Frontal cortex (tissue), 4 donors: ENCODE measurements around the gene HIVEP2. TPM values are rescaled to one million over a fixed set of nuclear protein-coding genes. Genes with fewer than 3 reads are reported as not detected.

Source experiments
- DNase-seq, 2 donors: peaks; one replicate each; pipeline ENCODE4 v3.0.0; 2012; ENCODE audit warnings: low spot score in 2 of 2
- FAIRE-seq: peaks from 2 replicates; lab custom pipeline; 2012; peaks lifted over from hg19 to GRCh38; lab: Jason Lieb, UNC
- total RNA-seq: library from RNA; depleted of rRNA; stranded (reverse); fragments of >200 nt; gene quantifications from one replicate; pipeline ENCODE4 v1.2.3, GENCODE V29; 2014
- donor health status: control.
- donor health status: control.
- donor health status: control.

The HIVEP2 gene
- total RNA-seq, 1 donor from 2014 or later, result 68.9 TPM

DNA sequence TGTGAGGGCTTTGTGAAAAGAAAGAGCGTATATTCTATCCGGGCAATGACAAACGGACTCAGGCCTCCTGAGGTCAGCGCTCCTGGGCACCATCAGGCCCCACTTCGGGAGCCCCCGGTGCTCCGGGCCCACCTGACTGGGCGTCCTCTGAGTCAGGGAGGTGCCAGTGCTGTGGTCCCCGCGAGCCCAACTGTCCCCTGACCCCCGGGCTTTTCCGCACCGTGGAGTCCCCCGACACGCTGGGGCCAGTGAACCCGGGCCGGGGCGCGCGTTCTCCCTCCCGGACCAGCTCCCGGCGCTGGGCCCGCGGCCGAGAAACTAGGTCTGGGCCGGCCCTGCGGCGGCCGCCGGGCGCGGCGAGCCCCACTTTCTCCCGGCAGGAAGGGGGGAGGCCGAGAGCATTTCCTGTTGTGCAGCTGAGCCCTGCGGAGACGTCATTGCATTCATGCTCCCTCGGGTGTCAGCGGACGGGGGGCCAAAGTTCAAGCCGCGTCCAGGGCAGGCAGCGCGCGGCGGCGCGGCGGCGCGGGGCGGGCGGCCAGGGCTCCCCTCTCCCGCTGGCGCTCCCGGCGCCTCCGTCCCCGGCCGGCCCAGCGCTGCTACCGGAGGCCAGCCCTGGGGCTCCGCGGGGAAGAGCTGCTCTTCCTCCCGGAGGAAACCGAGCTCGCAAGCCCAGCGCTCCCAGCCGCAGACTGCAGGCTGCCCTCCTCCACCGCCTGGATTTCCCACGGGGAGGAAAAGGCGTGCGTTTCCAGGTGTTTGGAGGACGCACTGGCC is 18.3 kb downstream of the HIVEP2 start:
- FAIRE-seq, result no peak
- peak; percentile 85 to 88 for DNase-seq

DNA sequence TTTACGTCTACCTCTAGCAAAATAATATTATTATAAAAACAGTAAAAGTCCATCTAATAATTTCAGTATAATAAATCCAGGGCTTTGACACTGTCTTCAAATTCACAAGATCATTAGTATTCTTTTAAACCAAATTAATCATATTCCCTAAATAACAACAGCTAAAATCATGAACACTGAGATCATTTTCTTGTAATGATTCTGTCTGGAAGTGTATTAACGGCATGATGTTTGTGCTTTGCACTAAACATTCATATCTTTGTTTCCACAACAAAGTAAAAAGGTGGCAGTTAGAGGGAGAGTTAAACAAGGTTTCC is 18.8 kb downstream of the HIVEP2 start:
- no peak for DNase-seq
- no peak for FAIRE-seq

DNA sequence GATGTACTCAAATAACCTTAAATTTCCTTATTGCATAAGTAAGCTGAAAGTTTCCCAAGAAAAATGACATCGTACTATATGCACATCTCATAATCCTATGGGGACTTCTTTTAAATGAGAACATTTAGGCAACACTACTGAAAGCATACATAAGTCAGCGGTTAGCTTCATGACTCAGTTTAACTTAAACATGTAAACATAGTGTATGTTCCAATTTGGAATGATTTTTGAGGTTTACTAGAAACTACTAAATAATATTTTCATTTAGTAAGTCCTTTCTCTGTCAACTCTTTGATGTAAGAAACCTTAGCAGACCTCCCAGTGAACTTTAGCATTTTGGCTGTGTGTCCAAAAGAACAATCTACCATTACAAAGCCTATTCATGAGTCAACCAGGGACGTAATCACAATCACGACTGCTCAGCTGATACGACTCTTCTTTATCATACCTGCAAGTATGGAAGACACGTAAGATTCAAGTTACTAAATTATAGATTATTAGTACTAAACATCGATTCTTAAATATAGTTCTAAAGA is 19.3 kb downstream of the HIVEP2 start:
- FAIRE-seq (no peak), DNase-seq (no peak)

DNA sequence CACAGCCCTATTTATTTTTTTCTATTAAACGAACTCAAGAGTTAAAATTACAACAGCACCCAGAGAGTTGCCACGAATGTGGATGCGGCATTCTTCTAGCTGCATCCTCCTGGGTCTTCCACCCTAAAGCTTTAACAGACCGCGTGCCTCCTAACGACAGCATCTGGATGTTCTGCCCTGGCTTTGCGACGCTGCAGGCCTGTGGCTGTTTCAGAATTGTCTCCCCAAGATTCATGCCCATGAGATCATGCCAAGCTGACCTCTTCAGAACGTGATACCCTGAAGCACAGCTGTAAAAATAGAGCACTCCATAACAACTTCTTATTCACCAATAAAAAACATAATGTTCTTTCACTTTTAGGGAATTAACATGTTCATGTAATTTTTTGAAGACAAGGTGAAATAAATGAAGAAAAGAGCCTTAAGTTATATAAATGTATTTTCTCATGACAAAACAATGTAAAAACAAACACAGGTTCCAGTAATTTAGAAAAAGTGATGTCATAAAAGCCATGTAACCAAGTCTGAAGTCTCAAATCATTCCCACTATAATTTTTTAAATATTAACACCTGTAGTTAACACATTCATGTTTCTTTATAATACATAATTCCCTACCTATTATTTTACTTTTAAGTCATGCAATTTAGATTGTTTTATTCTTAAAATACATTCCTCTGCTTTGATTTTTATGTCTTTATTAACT is 26.5 kb downstream of the HIVEP2 start:
- DNase-seq (no peak), FAIRE-seq (peak; percentile 31)

DNA sequence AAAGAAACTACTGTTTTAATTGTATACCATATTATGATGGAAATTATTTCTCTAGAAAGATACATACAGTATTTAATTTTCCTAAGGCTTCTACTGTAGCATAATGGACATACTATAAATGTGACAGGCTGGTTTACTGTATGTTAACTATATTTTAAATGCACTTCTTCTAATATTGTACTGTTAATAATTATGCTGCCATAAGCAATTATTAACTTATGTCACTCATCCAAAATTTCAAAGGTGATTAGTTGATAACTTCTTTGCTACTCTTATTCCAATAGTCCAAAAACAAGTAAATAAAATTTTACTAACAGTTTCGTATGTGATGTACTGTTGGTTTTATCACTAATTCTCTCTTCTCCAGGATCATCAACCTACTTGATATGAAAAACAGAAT is 28.1 kb downstream of the HIVEP2 start:
- DNase-seq (no peak), FAIRE-seq (no peak)

DNA sequence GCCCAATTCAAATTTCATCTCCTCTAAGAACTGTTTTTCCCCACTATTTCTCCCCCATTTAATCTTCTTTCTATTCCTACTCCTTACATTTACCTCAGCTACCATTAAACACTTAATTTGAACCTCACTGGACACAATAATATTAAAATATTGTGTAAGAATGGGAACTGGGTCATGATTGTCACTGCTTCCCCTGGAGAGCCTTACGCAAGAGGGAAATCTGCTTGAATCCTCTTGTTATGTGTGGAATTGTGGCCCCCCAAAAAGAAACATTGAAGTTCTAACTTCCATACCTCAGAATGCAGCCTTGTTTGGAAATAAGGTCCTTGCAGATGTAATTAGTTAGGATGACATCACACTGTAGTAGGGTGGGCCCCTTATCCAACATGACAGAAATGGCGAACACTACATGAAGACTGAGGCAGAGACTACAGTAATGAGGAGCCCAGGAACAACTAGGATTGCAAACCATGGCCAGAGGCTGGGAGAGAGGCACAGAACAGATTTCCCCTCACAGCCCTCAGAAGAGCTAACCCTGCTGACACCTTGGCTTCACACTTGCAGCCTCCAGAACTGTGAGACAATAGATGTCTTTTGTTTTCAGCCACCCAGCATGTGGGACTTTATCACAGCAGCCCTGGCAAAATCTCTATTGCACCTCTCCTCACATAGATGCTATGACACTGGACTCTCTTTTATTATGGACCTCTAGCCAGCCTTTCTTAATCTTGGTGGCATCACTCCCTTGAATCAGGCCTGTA is 29.9 kb downstream of the HIVEP2 start:
- FAIRE-seq (no peak), DNase-seq (no peak)

DNA sequence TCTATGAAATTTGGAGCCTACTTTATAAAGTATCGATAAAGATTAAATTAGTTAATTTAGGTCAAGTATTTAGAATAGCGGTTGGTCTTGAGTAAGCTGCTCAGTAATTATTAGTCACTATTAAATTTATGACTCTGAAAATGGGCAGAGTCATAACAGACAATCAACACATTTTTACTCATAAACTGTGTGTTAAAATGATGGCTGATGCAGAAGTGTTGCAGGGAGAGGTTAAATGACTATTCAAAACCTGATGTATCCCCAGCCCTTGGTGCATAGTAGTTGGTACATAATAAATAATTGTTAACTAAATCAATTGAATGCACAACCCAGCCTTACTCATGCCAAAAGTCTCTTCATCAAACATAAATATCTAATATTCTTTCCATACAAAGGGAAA is 30.6 kb downstream of the HIVEP2 start:
- DNase-seq (no peak), FAIRE-seq (no peak)

DNA sequence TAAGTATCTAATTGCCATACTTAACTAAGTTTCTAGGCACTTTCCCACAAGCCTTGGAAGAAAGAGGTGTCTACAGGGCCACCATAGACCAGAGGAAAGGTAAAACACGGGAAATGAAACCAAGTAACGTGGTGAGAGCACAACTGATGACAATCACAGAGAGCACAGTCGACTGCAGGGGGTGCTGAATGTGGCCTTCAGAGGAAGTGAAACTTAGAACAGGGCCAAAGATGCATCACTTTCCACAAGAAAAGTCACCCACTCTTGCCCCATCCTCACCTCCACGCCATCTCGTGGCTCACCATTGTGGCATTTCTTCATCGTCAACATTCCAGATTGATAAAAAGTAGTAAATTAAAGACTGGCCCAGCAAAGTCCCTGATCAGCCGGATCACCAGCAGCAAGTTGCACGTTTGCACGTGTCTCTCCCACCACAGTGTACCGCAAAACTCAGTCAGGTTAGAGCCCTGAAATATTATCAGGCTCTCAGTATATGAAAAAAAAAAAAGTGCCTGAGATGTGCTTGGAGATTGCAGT is 31.4 kb downstream of the HIVEP2 start:
- FAIRE-seq (no peak), DNase-seq (no peak)

DNA sequence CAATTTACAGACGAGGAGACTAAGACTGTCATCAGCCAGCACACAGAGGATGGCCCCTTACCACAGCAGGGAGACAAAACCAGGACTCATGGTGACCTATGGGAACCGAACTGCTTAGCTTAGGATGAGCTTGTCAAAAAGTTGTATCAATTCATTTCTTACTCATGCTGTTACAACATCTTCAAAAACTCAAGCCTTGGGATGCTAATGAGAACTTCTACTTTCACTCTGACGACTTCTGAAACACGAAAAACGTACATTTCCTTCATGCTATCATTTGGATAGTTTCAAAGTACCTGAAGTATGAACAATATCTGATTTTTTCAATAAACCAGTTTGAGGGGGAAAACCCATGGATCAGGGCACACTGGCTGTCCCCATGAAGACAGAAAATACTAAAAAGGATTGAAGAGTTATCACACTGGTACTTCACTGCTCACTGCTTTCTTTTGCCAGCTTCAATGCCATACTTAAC is 31.9 kb downstream of the HIVEP2 start:
- FAIRE-seq (no peak), DNase-seq (no peak)

DNA sequence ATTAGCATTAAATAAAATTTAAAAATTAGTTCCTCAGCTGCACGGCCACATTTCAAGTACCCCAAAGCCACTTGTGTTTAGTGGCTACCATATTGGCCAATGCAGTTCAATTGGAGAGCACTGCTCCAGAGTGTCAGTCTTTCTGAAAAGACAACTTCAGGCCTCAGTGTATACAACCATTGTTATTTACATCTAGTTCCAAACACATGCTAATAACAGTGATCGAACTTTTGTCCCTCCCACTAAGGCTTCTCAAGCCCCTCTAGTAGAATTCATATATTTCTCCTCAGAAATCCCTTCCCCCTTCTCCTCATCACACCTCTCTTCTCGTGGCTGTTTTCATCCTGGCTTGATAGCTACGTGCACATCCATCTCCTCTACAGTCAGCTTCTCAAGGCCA is 32.9 kb downstream of the HIVEP2 start:
- DNase-seq (no peak), FAIRE-seq (no peak)

DNA sequence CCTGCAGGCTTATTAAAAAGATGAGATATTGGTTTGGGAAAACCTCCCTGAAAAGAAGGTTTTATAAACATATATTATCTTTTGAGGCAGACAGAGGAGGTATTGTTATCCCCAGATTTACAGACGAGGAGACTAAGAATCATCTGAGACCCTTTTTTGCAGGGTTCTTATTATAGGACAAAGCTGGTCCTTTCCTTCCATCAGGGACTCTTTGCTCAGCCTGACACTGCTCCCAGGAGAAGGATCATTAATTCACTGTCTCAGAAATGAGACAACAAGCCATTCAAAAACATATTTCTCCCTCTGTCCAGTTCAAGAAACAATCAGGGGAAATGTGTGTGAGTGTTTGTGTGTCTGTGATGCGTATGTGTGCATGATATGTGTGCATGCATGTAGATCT is 33.5 kb downstream of the HIVEP2 start:
- no peak for DNase-seq
- no peak for FAIRE-seq

DNA sequence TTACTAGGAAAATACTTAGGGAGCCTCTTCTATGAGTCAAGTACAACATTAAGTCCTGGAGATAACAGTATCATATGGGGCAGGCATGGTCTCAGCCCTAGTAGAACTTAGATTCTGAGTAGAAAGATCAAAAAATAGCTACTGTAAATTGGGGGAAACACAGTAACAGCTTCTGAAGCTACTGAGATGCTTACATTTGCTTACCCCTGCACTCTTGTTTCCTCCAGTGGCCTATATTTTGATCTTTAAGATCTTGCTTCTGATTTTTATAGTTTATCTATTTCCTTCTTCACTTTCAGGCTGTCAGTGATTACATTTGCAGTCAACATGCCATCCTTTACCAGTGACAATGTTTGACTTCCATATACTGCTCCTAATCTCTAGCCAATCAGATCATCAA is 35.3 kb downstream of the HIVEP2 start:
- FAIRE-seq, result no peak
- no peak for DNase-seq

DNA sequence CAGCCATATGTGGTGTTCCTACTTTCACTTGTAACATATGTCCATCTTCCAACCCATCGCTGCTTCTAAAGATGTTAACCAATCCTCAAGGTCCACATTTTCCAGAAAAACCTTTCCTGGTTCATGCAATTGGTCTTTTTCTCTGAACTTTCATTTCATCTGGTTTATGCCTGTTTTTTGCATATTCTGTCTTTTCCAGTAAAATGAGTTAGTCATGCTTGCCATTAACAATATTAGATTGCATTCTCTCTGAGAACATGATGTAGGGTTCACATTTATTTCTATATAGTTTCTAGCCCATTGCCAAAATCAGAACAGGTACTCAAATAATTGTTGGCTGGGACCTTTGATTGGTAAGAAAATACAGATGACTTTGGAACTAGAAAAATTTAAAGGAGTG is 36.7 kb downstream of the HIVEP2 start:
- no peak for FAIRE-seq

DNA sequence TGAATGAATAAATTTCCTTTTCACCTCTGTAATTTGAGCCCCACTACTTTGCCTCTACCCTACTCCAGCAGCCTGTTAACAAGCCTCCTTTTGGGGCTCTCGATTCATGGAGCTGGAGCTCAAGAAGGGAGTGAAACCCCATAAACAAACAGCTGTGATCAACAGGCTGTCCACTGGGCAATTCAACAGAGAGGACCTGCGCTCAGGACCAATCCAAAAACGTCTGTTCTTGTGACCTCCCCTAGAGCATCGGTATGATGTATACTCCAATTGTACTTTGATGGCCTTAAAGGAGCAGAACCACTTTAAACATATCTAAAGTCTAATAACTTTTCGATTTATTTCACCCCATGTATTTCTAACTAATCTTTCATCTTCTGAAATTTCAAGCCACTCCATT is 37.4 kb downstream of the HIVEP2 start:
- FAIRE-seq (no peak), DNase-seq (no peak)

More for the DNA sequence above, 36.7 kb downstream of the HIVEP2 start:
- DNase-seq, result no peak

DNA sequence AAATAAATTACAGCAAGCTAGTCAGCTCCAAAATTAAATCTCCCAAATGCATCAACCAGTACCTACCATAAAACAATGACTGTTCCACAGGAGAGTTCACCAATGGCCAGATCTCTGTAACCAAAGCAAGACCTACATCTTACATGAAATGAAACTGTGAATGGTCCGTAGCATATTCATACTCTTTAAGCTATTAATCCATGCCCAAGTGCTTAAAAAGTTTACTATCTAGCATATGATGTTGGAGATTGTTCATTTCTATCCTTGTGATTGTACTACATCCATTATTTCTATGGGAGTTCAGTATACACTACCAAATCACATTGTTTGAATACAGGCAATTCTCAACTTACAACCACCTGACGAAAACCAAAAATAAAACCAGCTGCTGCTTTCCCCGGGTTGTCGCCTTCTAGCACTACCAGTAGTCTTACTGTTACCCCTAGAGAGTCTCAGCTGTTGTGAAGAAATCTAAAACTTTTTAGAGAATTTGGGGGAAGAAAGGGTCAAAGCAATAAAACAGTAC is 38.0 kb downstream of the HIVEP2 start:
- FAIRE-seq, result no peak
- no peak for DNase-seq

DNA sequence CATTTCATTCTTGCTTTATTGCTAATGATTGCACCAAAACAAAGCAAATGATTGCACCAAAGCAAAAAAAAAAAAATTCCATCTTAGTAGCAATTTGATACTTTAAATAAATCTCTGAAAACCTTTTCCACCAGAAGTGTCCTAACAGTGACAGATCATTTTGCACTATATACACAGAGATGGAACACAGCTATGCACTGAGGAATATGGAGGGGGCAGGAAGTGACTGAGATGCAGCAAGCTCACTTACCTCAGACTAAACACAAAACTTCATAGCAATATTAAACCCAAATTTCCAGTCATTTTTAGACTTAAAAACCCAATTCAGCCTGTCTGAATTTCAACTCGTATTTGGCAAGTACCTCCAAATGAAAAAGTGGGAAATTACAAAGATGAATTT is 41.2 kb downstream of the HIVEP2 start:
- no peak for DNase-seq

DNA sequence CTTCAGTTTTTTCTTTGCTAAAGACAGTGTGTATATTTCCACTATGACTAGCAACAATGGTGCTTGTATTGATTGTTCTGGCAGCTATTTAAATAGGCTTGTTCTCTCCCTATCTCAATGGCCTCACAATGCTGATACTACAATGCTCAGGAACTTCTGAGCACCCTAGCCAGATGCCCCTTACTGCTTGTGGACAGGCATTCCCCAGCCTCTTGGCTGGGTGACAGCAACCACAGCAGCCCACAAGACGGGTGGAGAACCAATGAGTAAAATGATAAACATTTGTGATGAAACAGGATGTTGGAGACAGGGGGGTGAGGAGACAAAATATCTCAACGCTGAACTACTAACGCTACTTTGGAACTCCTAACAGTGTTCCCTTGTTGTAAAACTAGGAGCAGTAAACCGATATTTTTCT is 42.3 kb downstream of the HIVEP2 start:
- DNase-seq (no peak), FAIRE-seq (no peak)

More for the DNA sequence above, 41.2 kb downstream of the HIVEP2 start:
- no peak for FAIRE-seq

DNA sequence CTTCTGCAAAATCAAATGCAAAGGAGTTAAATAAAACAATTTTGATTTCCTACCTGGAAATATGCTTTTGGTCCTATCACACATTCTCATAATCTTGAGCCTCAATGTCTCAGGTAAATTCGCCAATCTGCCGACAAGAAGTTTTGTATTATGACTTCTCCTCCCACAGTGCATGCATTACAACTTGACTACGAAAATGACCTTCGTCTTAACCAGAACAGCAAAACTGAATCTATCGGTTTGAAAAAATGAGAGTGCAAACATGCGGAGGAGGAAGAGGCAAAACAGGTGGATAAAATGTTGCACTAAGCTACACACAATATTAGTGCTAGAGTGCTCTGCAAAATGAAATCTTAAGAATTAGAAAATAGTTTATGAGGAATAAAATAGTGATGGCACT is 43.4 kb downstream of the HIVEP2 start:
- DNase-seq (no peak), FAIRE-seq (no peak)

DNA sequence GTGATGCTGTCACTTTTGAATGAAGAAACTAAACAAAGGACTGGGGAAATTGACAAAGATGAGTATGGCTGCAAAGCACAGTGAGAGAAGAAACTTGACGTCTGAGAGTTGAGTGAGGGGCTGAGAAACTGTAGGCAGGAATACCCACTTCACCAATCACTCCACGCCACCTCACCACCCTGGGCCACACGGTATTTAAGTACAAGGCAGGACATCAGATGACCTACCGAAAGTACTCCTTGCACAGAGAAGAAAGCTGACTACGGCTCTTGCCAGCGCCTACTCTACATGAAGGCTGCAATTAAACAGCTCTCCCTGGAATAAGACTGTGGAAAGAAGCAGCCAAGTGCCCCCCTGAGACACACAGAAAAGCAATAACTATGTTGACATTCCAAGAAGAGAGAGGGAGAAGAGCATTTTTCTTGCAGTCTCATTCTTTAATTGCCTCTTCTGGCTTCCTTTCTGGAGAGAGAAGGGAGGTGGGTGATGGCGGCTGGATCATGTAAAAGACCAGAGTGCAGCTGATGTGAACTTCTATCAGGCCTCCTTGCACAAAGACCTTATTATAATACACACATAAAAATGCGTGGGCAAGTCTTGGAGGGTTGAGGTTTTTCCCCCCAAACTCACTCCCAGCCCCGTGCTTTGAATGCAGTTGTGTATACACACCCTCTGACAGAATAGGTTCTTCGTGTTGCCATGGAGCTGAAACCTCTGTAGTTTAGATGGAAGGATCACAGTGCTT is 44.6 kb downstream of the HIVEP2 start:
- no peak for DNase-seq
- no peak for FAIRE-seq
